B cell (primary cell): ENCODE measurements around the gene SCO2. TPM values are rescaled to one million over a fixed set of nuclear protein-coding genes. Genes with fewer than 3 reads are reported as not detected.
A peak's percentile ranks its signal among the peaks of the same experiment; 100 is the strongest.

ENCODE experiments used
- ATAC-seq: fragments of 200-7000 bp; cut with Tn5 transposase; one replicate; pipeline ENCODE4 v1.10.0; 2021; ENCODE audit warnings: low read depth, mild to moderate bottlenecking, moderate number of reproducible peaks, moderate library complexity
- CTCF ChIA-PET: fragments of 350-600 bp; sonication (Branson Sonifier 250); formaldehyde crosslinking; loops from one replicate; lab custom pipeline; 2021; ENCODE audit warnings: antibody characterized with exemption, inconsistent platforms; lab: Charles Lee
- POLR2A ChIA-PET: fragments of 350-600 bp; sonication (Branson Sonifier 250); formaldehyde crosslinking; loops from one replicate; lab custom pipeline; 2021; ENCODE audit warnings: antibody characterized with exemption; lab: Charles Lee
- DNase-seq: peaks from one replicate; pipeline ENCODE4 v3.0.0; 2013
- H2AFZ ChIP-seq: 2 replicates; pipeline ENCODE4 v1.6.1; 2012; ENCODE audit warnings: mild to moderate bottlenecking, low read depth, low read length; ENCODE audit not compliant: insufficient read depth, poor library complexity, severe bottlenecking
- H3K27ac ChIP-seq, 2 donors: 1 replicate in 1 of 2; 2 replicates in 1 of 2; pipeline ENCODE4 v1.5.1; 2012 to 2013; ENCODE audit warnings: low read length in 2 of 2, mild to moderate bottlenecking in 2 of 2, moderate library complexity in 1 of 2
- H3K27me3 ChIP-seq, 4 experiments: fragments of 200-600 bp in 1 of 4; sonication (generic) in 1 of 4; replicated peaks in 1 of 4; 1 replicate in 2 of 4; 2 replicates in 2 of 4; pipeline versions ENCODE4 v1.6.1 to v1.7.0; 2013 to 2016; ENCODE audit warnings: low read length in 3 of 4, mild to moderate bottlenecking in 2 of 4, mixed read lengths in 1 of 4, moderate library complexity in 1 of 4; ENCODE audit not compliant: insufficient read depth in 4 of 4, control insufficient read depth in 3 of 4; ENCODE audit errors: control extremely low read depth in 1 of 4
- H3K36me3 ChIP-seq, 2 experiments: replicated peaks in 1 of 2; 1 replicate in 1 of 2; 2 replicates in 1 of 2; pipeline versions ENCODE4 v1.6.1 to v1.7.1; 2013; ENCODE audit warnings: low read length in 1 of 2; ENCODE audit not compliant: insufficient read depth in 2 of 2, control insufficient read depth in 1 of 2; ENCODE audit errors: control extremely low read depth in 1 of 2, extremely low read depth in 1 of 2
- H3K4me1 ChIP-seq, 2 donors: fragments of 200-600 bp in 1 of 2; sonication (generic) in 1 of 2; 1 replicate in 1 of 2; 2 replicates in 1 of 2; pipeline versions ENCODE4 v1.5.1 to v1.6.1; 2013 to 2017; ENCODE audit warnings: low read length in 2 of 2; ENCODE audit not compliant: control insufficient read depth in 2 of 2, insufficient read depth in 2 of 2
- H3K4me2 ChIP-seq: replicated peaks from 2 replicates; pipeline ENCODE3; 2012; ENCODE audit warnings: mild to moderate bottlenecking, low read depth, low read length; ENCODE audit not compliant: poor library complexity, severe bottlenecking
- H3K4me3 ChIP-seq, 5 experiments: fragments of 200-600 bp in 1 of 5; sonication (generic) in 1 of 5; 1 replicate in 3 of 5; 2 replicates in 2 of 5; pipeline versions ENCODE4 v1.5.1 to v1.7.0; 2011 to 2016; ENCODE audit warnings: low read length in 4 of 5, mild to moderate bottlenecking in 4 of 5, low read depth in 2 of 5, control low read depth in 1 of 5, moderate library complexity in 1 of 5; ENCODE audit not compliant: insufficient read depth in 1 of 5; ENCODE audit errors: control extremely low read depth in 1 of 5, extremely low read depth in 1 of 5
- H3K79me2 ChIP-seq: fragments of 200-600 bp; sonication (generic); one replicate; pipeline ENCODE4 v1.6.0; 2016; ENCODE audit warnings: low read length; ENCODE audit not compliant: control insufficient read depth, insufficient read depth
- H3K9ac ChIP-seq: fragments of 200-600 bp; sonication (generic); 2 replicates; pipeline ENCODE4 v1.6.1; 2017; ENCODE audit warnings: mild to moderate bottlenecking, low read length, moderate library complexity
- H3K9me3 ChIP-seq, 3 donors: one replicate each; pipeline versions ENCODE4 v1.6.1 to v1.7.1; 2013; ENCODE audit warnings: low read length in 2 of 3; ENCODE audit not compliant: control insufficient read depth in 2 of 3, insufficient read depth in 1 of 3; ENCODE audit errors: control extremely low read depth in 1 of 3
- H4K20me1 ChIP-seq: 2 replicates; pipeline ENCODE4 v1.6.0; 2012; ENCODE audit warnings: mild to moderate bottlenecking, low read length; ENCODE audit not compliant: insufficient read depth, control insufficient read depth, poor library complexity, severe bottlenecking
- H3K27ac Mint-ChIP-seq: one replicate; pipeline ENCODE4 v1.8.0; 2021; ENCODE audit warnings: mixed read lengths
- H3K27me3 Mint-ChIP-seq: one replicate; pipeline ENCODE4 v1.8.0; 2021; ENCODE audit warnings: mixed read lengths
- H3K4me1 Mint-ChIP-seq: one replicate; pipeline ENCODE4 v1.8.0; 2021; ENCODE audit warnings: mixed read lengths
- H3K4me3 Mint-ChIP-seq: one replicate; pipeline ENCODE4 v1.8.0; 2021; ENCODE audit warnings: mixed read lengths
- H3K9me3 Mint-ChIP-seq: one replicate; pipeline ENCODE4 v1.8.0; 2022; ENCODE audit warnings: mixed read lengths; ENCODE audit not compliant: insufficient read depth
- CTCF ChIP-seq: fragments of 200-600 bp; IDR thresholded peaks from one replicate; pipeline ENCODE4 v1.8.0; 2022; ENCODE audit warnings: antibody characterized with exemption, mild to moderate bottlenecking
- EZH2 ChIP-seq: IDR thresholded peaks from 2 replicates; pipeline ENCODE4 v1.6.1; 2012; ENCODE audit warnings: borderline replicate concordance, low read depth, mild to moderate bottlenecking, moderate library complexity, low read length; ENCODE audit not compliant: insufficient read depth, poor library complexity, severe bottlenecking
- WGBS: methylation state at CpG from one replicate; pipeline ENCODE4 v1.1.5; 2013; ENCODE audit warnings: missing lambda C conversion rate; ENCODE audit not compliant: insufficient coverage; 5-methylcytosine and 5-hydroxymethylcytosine counted together
- intact Hi-C: fragments of 100-400 bp; cut with micrococcal nuclease; formaldehyde crosslinking; loops from one replicate; pipeline ENCODE4 v1.10.0; 2022
- polyA plus RNA-seq: library from polyadenylated mRNA; depleted of rRNA; stranded (reverse); fragments of >200 nt; gene quantifications from 2 replicates; pipeline ENCODE4 v1.2.3, GENCODE V29; 2012
- total RNA-seq, 2 donors: library from RNA; stranded (reverse); fragments of 120-200 nt in 1 of 2; gene quantifications; 1 replicate in 1 of 2; 2 replicates in 1 of 2; pipeline versions ENCODE4 v1.2.3 to v1.2.4, GENCODE V29; 2013 to 2022

Gene SCO2
- total and polyA plus RNA-seq, 2 donors (not counting 1 experiment from before 2014, with no cell fraction given) = 1.1 to 14.2 TPM

- ChIA-PET POLR2A (interaction anchor here (1.0 to 2.7 kb wide), 9 partner anchors 10 to 79 kb away, joined by 4 to 23 read pairs (median 6); partner anchors contain the start of genes LMF2, NCAPH2 and SCO2), CTCF (interaction anchor here (0.9 to 3.9 kb wide), 8 partner anchors 10 to 72 kb away, joined by 4 to 19 read pairs (median 13); partner anchors contain the start of genes CHKB, SCO2 and SYCE3)
- peak overlapping the region; percentile 34 to 70 for H3K27ac ChIP-seq
- DNase-seq (no peak), ATAC-seq (peak; percentile 15)
- peaks cover 28% of the 10 kb centered on the region for H3K4me1 Mint-ChIP-seq
- H3K36me3 ChIP-seq = no peaks in the 10 kb centered on the region
- no peaks in the 10 kb centered on the region for H4K20me1 ChIP-seq
- peak overlapping the region; percentile 72 for H3K4me3 Mint-ChIP-seq
- H3K27me3 ChIP-seq = no peaks in the 10 kb centered on the region
- peak overlapping the region; percentile 71 for H3K27ac Mint-ChIP-seq
- peaks cover 23% of the 10 kb centered on the region for H3K79me2 ChIP-seq
- H3K4me1 ChIP-seq = peaks cover 27 to 35% of the 10 kb centered on the region in 2 donors
- no peak for TF ChIP-seq CTCF
- TF ChIP-seq EZH2 = no peak
- H3K4me2 ChIP-seq = peak overlapping the region; percentile 98
- H3K9me3 Mint-ChIP-seq = no peaks in the 10 kb centered on the region
- H3K9me3 ChIP-seq = no peaks in the 10 kb centered on the region
- peak overlapping the region; percentile 71 for H3K9ac ChIP-seq
- H3K4me3 ChIP-seq = peak overlapping the region in 4 of 5 experiments; percentile 45 to 69 (median 58)
- intact Hi-C loops = loop anchor here (1.0 to 2.0 kb wide), 3 partner anchors 10 to 34 kb away; partner anchors contain the start of genes CHKB and SYCE3
- no peaks in the 10 kb centered on the region for H3K27me3 Mint-ChIP-seq
- H2AFZ ChIP-seq = peak overlapping the region; percentile 93
- 53% methylated on average over 67 of the region's 68 CpGs for WGBS
Observed at GRCh38 chr22:50548921-50549790, 23.8 kb upstream of the SCO2 start.
